Measurements from ENCODE around the gene DR1.

Gene DR1

DNA sequence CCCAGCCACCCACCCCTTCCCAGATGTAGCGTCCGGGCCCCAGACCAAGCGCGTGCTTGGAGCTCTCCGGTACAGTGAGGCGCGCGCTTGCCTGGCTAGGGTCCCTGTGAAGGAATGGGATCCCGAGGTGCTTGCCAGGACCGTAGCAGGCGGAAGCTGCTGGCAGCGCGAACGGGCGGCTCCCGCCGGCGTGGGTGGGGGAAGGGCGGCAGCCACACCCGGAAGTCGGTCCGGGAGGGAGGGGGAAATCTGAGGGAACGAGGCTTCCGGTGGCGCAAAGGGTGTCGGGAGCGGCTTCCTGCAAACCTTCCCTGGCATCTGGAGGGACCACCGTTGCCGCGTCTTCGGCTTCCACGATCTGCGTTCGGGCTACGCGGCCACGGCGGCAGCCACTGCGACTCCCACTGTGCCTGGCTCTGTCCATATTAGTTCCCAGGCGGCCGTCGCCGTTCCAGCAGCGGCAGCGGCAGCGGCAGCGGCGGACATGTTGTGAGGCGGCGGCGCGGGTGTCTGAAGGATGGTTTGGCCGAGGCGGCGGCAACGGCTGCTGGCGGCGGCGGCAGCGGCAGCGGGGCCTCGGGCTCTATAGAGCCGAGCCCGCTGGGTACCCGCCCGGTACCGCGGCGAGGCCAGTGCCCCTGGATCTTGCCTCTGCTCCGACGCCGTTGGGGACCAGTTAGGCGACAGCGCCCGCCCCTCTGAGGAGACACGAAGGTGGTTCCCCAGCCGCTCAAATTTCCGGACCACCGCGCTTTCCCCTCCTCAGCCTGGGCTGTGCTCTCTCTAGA lies at the start of gene DR1:
Gene DR1, plus strand, starts transcription at position 275 of the 788 bp plus-strand sequence. CDS start 739 bp downstream, outside the sequence.
- peak; percentile 85 for DNase-seq

DNA sequence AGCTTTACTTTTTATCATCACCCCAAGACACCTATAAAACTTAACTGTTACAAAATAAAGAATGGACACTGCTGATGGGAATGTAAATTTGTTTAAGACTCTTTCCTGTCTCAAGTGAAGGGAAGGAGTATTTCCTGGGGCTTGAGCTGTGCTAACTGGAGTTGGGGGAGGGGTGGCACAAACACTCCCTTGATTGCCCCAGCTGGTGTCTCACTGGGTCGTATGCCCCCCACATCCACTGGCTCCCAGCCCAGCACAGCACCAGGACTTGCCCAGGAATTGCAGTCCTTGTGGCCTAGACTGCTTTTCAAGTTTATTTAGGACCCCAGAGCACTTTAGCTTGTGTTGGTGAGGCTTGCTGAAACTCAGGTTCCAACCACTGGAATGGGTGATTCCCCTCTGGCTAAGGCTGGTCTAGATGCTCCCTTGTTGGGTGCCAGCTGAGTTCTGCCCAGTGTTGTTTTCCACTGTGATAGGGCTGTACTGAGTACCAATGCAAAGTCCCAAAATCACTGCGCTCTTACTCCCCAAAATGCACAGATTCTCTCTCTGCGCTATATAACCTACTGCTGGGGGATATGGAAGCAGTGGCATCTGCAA lies 49.1 kb upstream of the DR1 start:
- no peak for DNase-seq

DNA sequence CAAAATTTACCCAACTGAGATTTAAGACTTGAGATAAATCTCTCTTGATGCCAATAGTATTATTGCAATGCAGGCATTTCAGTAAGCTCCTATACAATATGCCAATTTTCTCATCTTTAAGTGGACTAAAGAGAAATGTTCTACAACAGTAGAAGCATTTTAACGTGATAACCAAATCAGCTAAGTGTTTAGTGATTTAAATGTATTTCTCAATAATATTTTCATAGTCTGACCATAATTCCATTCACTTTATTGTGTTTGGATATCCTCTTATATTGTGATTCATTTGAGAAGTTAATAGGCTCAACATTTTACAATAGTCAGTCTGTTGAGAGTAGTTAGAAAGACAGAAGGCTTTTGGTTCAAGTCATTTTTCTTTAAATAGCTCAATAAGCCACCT lies 44.6 kb upstream of the DR1 start:
- no peak for DNase-seq

DNA sequence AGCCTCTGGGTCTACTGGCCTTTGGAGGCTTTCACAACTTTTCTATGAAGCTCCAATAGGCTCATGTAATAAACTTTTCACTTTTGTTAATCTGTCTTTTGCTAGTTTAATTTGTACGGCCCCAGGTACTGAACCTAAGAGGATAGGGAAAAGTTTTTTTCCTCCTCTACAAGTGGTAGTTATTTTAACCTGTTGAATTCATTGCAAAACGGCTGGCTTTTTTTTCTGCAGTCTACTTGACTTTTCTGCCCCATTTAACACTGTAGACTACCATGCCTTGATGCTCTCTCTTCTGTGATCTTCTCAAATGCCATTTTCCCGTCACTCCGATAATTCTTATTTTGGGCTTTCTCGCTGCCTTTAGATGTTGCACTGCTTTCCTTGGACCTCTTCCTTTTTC lies 43.6 kb upstream of the DR1 start:
- no peak for DNase-seq

DNA sequence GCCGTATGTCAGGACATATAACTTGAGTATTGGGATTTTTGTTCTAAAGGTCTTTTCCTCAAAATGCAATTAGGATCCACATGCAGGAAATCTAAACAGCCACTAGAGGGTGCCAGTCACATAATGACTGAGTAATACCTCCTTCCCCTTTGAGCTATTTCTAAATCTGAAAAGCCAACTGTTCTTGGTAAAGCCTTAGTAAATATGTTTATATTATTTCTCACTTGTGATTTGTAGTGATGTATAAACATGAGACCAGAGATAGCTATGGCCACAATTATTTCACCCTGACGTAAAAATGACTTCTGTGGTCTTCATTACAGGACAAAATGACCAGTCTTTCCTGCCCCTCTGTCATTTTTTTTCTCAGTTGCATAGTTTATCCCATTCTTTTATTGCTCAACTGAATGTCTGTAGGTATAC lies 41.0 kb upstream of the DR1 start:
- DNase-seq: no peak

DNA sequence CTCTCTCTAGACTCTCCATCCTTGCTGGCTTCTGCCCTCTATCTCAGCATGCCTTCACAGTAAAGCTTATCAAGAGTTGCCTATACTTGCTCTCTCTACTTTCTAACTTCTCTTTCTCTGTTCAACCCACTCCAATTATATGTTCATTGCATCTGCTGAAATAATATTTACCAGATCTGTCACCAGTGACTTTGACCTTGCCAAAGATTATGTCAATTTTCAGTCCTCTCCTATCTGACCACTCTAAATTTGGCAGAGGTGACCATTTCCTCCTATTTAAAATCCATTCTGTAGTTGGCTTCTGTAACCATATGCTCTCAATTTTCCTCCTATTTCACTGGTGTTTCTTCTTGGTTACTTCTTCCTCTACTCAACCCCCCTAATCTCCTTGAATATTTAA lies 38.8 kb upstream of the DR1 start:
- no peak for DNase-seq

DNA sequence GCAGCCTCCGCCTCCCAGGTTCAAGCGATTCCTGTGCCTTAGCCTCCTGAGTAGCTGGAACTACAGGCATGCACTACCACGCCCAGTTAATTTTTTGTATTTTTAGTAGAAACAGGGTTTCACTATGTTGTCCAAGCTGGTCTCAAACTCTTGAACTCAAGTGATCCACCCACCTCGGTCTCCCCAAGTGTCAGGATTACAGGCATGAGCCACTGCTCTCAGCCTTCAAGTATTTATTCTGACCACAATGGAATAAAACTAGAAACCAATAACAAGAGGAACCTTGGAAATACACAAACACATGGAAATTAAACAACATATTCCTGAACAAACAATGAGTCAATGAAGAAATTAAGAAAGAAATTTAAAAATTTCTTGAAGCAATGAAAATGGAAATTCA lies 32.7 kb upstream of the DR1 start:
- DNase-seq: no peak

DNA sequence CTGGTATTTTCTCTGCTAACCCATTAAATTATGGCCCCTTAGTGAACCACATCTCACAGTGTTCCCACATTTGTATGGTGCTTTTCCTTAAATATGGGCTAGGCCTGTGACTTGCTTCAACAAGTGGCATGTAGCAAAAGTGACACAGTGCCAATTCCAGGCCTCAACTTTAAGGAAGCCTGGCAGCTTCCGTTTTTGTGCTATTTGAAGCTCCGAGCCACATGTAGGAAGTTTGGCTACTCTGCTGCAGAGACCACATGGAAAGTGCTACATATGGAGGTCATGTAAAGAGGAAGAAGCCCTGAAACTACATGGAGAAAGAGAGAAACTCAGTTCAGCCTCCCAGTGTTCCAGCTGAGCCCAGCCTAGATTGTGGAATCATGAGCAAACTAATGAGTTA lies 28.5 kb upstream of the DR1 start:
- DNase-seq: no peak

DNA sequence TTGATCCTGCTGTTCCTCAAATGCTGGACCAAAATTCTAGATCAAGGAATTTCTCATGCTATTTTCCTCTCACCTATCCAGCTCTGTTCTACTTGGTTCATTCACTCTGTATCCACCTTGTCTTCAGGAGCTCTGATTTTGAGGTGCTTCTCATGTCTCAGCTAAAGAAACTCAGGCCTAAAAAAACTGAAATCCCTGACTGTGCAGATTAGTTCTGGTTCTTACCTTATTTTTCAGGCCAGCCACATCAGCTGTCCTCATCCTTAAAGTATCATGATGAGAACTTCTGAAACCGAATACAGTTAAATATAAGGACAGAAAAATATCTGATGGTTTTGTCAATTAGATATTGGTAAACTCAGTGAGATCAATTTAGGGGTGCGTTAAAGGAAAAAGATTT lies 27.8 kb upstream of the DR1 start:
- no peak for DNase-seq

DNA sequence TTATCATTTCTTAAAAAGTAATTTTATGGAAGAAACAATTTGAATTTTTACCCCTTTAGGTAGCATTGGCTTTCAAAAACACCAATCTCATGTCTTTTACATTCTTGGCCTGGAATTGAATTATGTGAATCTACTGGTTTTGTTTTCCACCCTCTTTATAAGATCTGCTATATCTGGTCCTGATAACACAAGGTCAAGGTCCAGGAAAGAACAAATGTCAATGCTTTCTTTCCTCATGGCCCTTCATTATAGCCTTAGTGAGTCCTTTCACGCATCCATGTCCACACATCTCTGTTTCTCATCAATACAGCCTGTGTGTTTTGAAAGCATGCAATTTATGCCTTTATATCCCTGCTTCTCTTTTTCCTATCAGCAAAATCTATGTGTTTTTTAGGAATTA lies 24.0 kb upstream of the DR1 start:
- no peak for DNase-seq

DNA sequence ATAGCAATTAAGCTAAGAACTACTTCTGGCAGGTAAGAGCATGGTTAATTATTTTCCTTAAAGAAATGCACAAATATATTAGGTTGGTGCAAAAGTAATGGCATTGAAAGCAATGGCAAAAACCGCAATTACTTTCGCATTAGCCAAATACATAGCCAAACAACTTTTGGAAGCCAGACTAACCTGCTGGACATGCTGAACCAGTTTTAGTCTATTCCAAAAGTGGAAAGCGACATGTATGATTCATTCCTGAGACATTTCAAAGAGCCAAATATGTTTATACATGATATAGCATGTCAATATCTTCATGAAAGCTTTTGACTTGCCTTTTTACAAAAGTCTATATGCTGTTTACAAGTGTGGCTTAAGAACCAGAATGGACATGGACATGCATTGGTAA lies 23.4 kb upstream of the DR1 start:
- no peak for DNase-seq

DNA sequence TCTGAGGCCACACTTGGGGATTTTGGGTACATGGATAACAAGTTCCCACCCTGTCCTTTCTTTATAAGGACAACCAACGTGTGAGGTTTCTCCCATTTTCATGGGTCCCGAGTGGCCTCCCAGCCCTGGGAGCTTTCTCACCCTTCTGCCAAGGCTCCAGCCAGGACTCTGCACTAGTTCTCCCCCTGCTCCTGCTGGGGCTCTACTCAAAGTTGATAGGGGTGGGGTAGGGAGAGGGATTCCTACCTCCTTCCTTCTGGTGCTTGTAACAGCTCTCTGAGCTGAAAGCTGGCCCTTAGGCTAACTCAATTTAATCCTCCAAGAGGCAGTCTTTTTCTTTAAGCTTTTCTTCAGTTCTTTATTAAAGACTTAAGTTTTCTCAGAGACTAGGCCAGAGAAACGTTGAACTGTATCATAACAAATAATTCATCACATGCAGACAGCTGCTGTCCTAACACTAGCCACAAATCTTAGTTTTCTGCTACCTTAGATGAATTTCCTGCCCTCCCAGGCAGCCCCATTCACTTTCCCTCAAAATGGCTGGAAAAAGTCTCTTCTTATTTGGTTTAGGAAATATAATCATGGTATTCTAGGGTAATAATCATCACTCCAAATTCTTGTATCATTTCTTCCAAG lies 22.4 kb upstream of the DR1 start:
- DNase-seq: no peak

DNA sequence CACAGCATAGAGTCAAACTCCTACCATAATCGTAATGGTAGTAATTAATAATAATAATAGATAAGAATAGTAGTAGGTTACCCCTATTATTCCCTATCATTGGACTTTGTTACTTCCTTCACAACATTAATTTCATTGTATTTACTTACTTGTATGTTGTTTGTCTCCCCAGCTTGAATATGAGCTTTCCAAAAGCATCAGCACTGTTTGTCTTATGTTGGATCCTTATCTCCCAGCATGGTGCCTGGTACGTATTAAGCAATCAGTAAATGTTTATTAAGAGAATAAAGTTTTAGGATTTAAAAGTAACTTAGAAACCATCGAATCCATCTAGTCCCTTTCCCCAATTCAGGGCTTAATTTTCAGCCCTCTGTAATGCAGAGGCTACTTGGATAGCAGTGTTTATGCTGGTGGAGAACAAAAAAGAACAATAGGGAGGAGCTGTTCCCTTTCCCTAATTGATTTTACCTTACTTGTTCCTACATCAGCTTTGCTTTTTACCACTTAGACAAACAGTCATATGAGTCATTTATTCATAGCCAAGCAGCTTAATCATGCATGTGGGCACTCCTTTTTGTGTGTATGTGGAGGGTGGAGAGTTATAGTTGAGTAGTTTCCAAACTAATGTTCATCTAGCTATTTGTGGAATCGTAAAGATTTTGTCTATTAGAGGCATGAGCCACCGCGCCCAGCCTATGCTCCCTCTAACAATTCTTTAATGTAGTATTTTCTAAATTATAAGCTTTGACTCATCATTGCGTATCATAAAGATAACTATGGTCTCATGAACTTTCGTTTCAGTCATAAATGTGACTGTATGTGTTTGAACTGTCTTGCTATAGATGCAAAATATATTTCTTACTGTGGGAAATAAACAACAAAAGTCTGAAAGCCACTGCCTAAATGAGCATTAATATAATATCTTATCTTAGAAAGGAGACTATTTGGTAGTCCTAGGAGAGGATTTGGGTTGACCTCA lies 20.9 kb upstream of the DR1 start:
- DNase-seq: no peak

DNA sequence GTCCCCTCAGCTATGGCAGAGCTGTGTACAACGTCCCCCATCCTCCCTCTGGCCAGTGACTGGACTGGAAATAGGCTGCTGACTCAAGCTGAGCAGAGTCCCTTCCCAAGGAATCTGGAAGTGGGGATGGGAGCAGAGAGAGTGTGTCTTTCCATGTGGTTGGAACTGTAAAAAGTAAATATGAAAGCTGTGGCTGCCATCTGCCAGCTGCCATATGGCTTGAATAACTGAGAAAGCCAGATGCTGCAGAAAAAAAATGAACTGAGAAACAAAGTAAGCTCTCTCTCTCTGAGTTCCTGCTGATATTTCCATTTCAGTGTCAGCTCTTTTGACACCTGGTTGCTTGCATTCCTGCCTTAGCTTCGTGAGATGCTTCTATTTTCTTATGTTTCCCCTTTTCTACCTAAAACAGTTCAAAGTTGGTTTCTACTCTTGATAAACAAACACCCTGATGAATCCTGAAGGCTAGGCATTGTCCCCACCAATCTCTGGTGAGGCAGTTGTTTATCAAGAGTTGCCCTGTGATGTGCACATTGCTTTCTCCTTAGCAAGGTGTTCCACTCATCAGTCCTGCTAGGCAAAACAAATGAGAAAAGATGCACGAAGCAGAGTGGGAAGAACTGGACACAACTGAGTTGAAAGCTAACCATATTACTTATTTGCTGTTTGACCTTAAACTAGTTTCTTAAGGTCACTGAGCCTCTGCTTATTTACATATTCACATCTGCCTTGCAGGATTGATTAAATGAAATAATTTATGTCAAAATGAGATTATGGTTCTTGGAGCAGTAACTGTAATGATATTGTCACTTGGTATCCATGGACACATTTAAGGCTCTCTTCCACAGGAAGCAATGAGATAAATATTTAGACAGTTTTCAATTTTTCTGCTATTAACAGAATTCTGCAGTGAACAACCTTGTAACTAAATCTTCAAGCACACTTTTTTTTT lies 16.6 kb upstream of the DR1 start:
- no peak for DNase-seq

DNA sequence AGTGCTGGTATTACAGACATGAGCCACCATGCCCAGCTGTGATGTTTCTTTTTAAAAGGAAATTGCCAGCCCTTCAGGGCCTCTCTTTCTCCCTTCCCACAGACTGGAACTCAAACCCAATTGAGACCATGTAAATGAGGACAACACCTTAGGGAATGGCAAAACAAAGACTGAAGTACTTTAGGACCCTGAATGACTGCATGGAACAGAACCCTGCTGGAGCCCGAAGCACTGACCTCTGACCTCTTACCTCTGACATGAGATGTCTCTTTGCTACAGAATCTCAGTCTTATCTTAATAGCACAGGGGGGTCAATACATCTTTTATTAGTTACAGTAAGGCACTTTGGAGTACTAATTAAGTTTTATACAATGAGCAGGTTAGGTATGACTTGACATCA lies 15.5 kb upstream of the DR1 start:
- DNase-seq: no peak

DNA sequence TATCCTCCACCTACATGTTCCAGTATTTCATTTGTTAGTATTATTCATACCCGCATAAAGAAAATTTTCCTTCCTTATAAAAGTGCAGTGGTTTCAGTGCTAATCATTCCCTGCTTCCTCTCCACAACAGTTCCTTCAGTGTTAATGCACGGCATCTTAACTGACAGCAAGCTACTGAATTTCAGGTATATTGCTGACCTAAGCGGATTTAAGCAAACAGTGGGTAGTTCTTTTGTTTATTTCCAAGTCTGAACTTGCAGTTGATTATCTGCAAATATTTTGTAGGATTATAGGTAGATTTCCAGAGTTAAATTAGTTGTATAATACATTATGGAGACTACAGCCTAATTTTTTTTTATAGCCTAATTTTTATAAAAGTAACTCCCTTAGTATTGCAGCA lies 15.1 kb upstream of the DR1 start:
- DNase-seq: no peak

DNA sequence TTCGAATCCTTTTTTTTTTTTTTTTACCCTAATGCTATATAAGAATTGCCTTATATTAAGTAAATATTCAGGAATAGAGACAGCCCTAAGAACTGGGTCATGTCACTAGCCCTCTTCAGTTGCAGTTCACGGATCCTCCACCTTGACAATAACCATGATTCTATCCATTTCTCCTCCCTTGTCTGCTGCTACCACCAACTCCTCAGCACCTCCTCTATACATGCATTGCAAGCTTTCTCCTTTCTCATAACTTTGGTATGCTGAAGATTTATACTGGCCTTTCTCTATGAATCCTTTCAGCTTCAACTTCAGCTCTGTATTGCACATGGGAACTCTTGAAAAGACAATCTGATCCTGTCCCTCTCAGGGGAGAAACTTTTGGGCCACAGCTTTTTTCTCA lies 14.3 kb upstream of the DR1 start:
- DNase-seq: no peak

DNA sequence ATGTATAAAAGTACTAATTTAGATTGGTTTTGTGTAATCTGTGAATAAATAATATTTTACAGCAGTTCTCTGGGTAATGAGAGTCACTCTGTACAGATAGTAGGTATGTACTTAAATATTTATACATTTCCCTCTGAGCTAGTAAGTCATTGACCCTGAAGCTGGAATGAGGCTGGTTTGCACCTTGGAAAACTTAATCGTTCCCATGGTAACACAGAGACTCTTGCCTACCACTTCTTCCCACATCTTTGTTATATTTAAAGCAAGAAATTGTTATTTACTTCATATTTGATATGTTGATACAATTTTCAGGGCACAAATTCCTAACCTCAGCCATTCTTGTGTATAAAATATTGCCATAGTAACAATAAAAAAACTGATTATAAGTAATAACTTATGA lies 13.3 kb upstream of the DR1 start:
- no peak for DNase-seq

DNA sequence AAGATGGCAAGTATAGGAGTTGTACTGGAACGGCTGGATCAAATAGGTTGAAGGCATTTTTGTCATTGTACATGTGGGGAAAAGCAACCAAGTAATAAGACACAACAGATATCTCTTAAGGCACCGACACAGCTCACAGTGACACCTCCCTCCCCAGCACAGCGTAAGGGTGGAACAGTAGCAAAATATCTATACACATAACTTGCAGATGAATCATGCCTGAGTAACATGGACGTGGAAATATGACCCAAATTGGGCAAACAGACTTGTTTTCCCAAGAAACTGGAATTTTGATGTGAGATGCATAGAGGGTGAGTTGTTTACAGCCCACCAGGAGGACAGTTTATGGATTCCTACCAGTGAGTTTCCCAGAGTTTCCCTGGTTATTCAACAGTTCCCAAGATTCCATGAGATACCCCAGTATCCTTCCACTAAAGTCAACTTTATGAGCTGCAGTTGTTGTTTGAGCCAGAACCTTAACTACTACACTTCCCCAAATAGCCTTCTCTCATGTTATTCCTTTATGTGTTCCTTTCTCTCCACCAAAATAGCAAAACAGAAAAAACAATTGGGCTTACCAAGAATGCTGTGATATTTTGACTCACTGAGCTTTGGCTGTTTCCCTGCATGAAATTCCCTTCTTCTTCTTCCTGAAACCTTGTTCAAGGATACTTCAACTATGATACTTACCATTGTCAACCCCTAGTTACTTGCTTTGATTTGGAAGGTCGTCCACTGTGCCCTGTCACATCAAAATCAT lies 7.1 kb upstream of the DR1 start:
- DNase-seq: no peak

DNA sequence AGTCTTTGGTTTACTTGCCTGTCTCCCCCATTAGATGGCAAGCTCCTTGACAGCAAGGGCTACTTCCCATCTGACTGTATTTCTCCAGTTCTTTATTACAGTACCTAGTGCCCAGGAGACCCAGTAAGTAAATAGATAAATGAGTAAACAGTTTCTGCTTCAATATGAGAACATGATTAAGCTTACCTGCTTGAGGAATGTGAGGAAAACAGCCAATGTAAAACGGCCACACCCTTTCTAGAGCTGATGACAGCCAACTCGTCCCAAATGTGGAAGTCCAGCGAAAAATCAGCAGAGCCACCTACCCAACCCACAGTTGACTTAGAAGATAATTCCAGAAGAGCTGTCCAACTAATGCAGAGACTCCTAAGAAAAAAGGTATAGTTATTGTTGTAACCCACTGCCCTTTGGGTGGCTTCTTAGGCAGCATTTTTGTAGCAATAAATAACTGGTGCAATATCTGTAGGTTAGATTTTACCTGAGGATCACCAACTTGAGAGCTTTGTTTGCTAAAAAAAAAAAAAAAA lies 6.5 kb upstream of the DR1 start:
- no peak for DNase-seq

DNA sequence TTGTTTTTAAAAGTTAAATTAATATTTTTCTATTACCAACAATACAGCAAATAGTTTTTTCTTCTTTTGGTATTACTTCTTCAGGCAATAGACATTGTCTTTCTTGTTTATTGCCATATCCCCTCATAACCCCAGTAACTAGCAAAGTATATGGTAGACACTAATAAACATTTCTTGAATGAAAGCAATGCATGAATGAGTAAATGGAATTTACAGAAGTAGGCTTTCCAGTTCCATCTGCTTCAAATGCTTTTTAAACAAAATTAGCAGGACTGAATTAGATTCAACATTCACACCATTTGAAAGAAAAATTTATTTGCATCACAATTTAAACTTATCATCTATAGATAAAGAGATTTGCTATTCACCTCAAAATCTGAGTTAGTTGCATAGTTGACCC lies 5.6 kb upstream of the DR1 start:
- DNase-seq: no peak
